Osteocyte (in vitro differentiated cells): ENCODE results near the gene FCER1G. TPM values are rescaled to one million over a fixed set of nuclear protein-coding genes. Genes with fewer than 3 reads are reported as not detected.

Experiments
- DNase-seq: peaks from one replicate; pipeline ENCODE4 v3.0.0; 2021; ENCODE audit warnings: mixed read lengths; ENCODE audit not compliant: unreplicated experiment; ENCODE audit errors: extremely low spot score
- H3K27ac Mint-ChIP-seq: one replicate; pipeline ENCODE4 v1.8.0; 2021; ENCODE audit warnings: mild to moderate bottlenecking, mixed read lengths; ENCODE audit not compliant: unreplicated experiment
- H3K27me3 Mint-ChIP-seq: one replicate; pipeline ENCODE4 v1.8.0; 2021; ENCODE audit warnings: mixed read lengths; ENCODE audit not compliant: unreplicated experiment
- H3K36me3 Mint-ChIP-seq: one replicate; pipeline ENCODE4 v1.8.0; 2021; ENCODE audit warnings: mixed read lengths; ENCODE audit not compliant: unreplicated experiment
- H3K4me1 Mint-ChIP-seq: one replicate; pipeline ENCODE4 v1.8.0; 2021; ENCODE audit warnings: mixed read lengths; ENCODE audit not compliant: unreplicated experiment
- H3K4me3 Mint-ChIP-seq: one replicate; pipeline ENCODE4 v1.8.0; 2021; ENCODE audit warnings: mild to moderate bottlenecking, moderate library complexity, mixed read lengths; ENCODE audit not compliant: unreplicated experiment
- H3K9me3 Mint-ChIP-seq: one replicate; pipeline ENCODE4 v1.8.0; 2021; ENCODE audit warnings: mixed read lengths; ENCODE audit not compliant: unreplicated experiment
- CTCF ChIP-seq: fragments of 200-600 bp; sonication (generic); IDR thresholded peaks from 2 replicates; pipeline ENCODE4 v1.5.0; 2021; ENCODE audit warnings: antibody characterized with exemption, mild to moderate bottlenecking, moderate library complexity
- total RNA-seq: library from RNA; stranded (reverse); gene quantifications from 2 replicates; pipeline ENCODE4 v1.2.1, GENCODE V29; 2021

Gene FCER1G
- total RNA-seq, 1 donor from 2014 or later = not detected

GRCh38 chr1:161261261-161262235 lies 46.5 kb downstream of the FCER1G start:
- no peak overlapping the region for H3K27ac Mint-ChIP-seq
- DNase-seq = no peak
- H3K4me3 Mint-ChIP-seq = no peak overlapping the region
- peaks cover 5% of the 10 kb centered on the region for H3K9me3 Mint-ChIP-seq
- H3K27me3 Mint-ChIP-seq = peaks cover 58% of the 10 kb centered on the region
- TF ChIP-seq CTCF = no peak
- H3K36me3 Mint-ChIP-seq = peaks cover 3% of the 10 kb centered on the region
- peaks cover 22% of the 10 kb centered on the region for H3K4me1 Mint-ChIP-seq

- no peak for DNase-seq
- Mint-ChIP-seq H3K27me3 (peaks cover 38% of the 10 kb centered on the region), H3K36me3 (no peaks in the 10 kb centered on the region), H3K9me3 (no peaks in the 10 kb centered on the region), H3K4me1 (peaks cover 14% of the 10 kb centered on the region), H3K27ac (no peak overlapping the region), H3K4me3 (no peak overlapping the region)
- TF ChIP-seq CTCF = no peak
Measured at GRCh38 chr1:161265305-161265704, 50.2 kb downstream of the FCER1G start.

- no peaks in the 10 kb centered on the region for H3K36me3 Mint-ChIP-seq
- no peak for TF ChIP-seq CTCF
- H3K27me3 Mint-ChIP-seq = peaks cover 29% of the 10 kb centered on the region
- H3K9me3 Mint-ChIP-seq = no peaks in the 10 kb centered on the region
- no peak overlapping the region for H3K27ac Mint-ChIP-seq
- no peak for DNase-seq
- peaks cover 10% of the 10 kb centered on the region for H3K4me1 Mint-ChIP-seq
- H3K4me3 Mint-ChIP-seq = no peak overlapping the region
Measured at GRCh38 chr1:161266202-161266601, 51.1 kb downstream of the FCER1G start.

- DNase-seq = no peak
- Mint-ChIP-seq H3K9me3 (no peaks in the 10 kb centered on the region), H3K27ac (no peak overlapping the region), H3K36me3 (no peaks in the 10 kb centered on the region), H3K27me3 (peaks cover 26% of the 10 kb centered on the region), H3K4me1 (peaks cover 8% of the 10 kb centered on the region), H3K4me3 (no peak overlapping the region)
- TF ChIP-seq CTCF = no peak
Measured at GRCh38 chr1:161266836-161267235, 51.7 kb downstream of the FCER1G start.

- no peak for DNase-seq
- H3K9me3 Mint-ChIP-seq = no peaks in the 10 kb centered on the region
- H3K4me3 Mint-ChIP-seq = no peak overlapping the region
- H3K27me3 Mint-ChIP-seq = peaks cover 25% of the 10 kb centered on the region
- H3K36me3 Mint-ChIP-seq = no peaks in the 10 kb centered on the region
- H3K27ac Mint-ChIP-seq = no peak overlapping the region
- peaks cover 8% of the 10 kb centered on the region for H3K4me1 Mint-ChIP-seq
- no peak for TF ChIP-seq CTCF
Measured at GRCh38 chr1:161267321-161267720, 52.2 kb downstream of the FCER1G start.
